Nephron progenitor cell (in vitro differentiated cells): ENCODE data around the gene RNF168.

ENCODE experiments used
- DNase-seq: peaks from one replicate; pipeline ENCODE4 v3.0.0; 2021
- H3K27ac Mint-ChIP-seq: 2 replicates; pipeline ENCODE4 v1.8.0; 2021; ENCODE audit warnings: mild to moderate bottlenecking, moderate library complexity, mixed read lengths
- H3K27me3 Mint-ChIP-seq: 2 replicates; pipeline ENCODE4 v1.8.0; 2021; ENCODE audit warnings: mild to moderate bottlenecking, low read depth, mixed read lengths; ENCODE audit not compliant: poor library complexity
- H3K36me3 Mint-ChIP-seq: 2 replicates; pipeline ENCODE4 v1.8.0; 2021; ENCODE audit warnings: low read depth, mixed read lengths
- H3K4me1 Mint-ChIP-seq: 2 replicates; pipeline ENCODE4 v1.8.0; 2021; ENCODE audit warnings: mixed read lengths
- H3K4me3 Mint-ChIP-seq: 2 replicates; pipeline ENCODE4 v1.8.0; 2021; ENCODE audit warnings: mild to moderate bottlenecking, moderate library complexity, mixed read lengths
- H3K9me3 Mint-ChIP-seq: 2 replicates; pipeline ENCODE4 v1.8.0; 2021; ENCODE audit warnings: mild to moderate bottlenecking, moderate library complexity, mixed read lengths
- TF ChIP-seq, protein P1 (sequence below): fragments of 200-600 bp; sonication (generic); IDR thresholded peaks from 2 replicates; pipeline ENCODE4 v1.5.0; 2021; ENCODE audit warnings: antibody characterized with exemption

RNF168 gene

GRCh38 chr3:196444500-196444894 is 59.1 kb downstream of the RNF168 start:
- peaks cover 7% of the 10 kb centered on the region for H3K27me3 Mint-ChIP-seq
- peak overlapping the region; percentile 64 for H3K27ac Mint-ChIP-seq
- H3K9me3 Mint-ChIP-seq, result no peaks in the 10 kb centered on the region
- no peak for DNase-seq
- H3K36me3 Mint-ChIP-seq, result no peaks in the 10 kb centered on the region
- TF ChIP-seq, protein P1, sequence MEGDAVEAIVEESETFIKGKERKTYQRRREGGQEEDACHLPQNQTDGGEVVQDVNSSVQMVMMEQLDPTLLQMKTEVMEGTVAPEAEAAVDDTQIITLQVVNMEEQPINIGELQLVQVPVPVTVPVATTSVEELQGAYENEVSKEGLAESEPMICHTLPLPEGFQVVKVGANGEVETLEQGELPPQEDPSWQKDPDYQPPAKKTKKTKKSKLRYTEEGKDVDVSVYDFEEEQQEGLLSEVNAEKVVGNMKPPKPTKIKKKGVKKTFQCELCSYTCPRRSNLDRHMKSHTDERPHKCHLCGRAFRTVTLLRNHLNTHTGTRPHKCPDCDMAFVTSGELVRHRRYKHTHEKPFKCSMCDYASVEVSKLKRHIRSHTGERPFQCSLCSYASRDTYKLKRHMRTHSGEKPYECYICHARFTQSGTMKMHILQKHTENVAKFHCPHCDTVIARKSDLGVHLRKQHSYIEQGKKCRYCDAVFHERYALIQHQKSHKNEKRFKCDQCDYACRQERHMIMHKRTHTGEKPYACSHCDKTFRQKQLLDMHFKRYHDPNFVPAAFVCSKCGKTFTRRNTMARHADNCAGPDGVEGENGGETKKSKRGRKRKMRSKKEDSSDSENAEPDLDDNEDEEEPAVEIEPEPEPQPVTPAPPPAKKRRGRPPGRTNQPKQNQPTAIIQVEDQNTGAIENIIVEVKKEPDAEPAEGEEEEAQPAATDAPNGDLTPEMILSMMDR, result no peak
- H3K4me1 Mint-ChIP-seq, result peaks cover 19% of the 10 kb centered on the region
- H3K4me3 Mint-ChIP-seq, result no peak overlapping the region

DNA sequence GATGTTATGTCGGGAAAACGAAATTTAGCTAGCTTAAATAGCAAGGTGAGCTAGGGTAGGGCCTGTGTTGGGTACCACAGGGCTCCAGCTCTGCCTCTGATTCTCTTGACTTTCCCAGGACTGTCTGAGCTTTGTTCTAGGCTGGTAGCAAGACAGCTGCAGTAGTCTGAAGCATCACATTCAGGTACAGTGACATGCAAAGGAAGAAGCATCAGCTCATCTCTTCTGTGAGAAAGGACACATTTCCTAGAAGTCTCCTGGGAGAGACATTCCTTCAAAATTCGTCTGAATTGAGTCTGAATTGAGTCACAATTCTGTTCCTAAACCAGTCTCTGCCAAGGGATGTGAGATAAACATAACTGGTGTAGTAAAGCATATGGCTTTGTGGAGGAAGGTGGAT is 62.9 kb downstream of the RNF168 start:
- no peak overlapping the region for H3K27ac Mint-ChIP-seq
- no peak for DNase-seq
- no peak overlapping the region for H3K4me3 Mint-ChIP-seq
- H3K4me1 Mint-ChIP-seq, result peaks cover 9% of the 10 kb centered on the region
- H3K27me3 Mint-ChIP-seq, result peaks cover 3% of the 10 kb centered on the region
- TF ChIP-seq, protein P1, result no peak
- H3K36me3 Mint-ChIP-seq, result no peaks in the 10 kb centered on the region
- H3K9me3 Mint-ChIP-seq, result no peaks in the 10 kb centered on the region

DNA sequence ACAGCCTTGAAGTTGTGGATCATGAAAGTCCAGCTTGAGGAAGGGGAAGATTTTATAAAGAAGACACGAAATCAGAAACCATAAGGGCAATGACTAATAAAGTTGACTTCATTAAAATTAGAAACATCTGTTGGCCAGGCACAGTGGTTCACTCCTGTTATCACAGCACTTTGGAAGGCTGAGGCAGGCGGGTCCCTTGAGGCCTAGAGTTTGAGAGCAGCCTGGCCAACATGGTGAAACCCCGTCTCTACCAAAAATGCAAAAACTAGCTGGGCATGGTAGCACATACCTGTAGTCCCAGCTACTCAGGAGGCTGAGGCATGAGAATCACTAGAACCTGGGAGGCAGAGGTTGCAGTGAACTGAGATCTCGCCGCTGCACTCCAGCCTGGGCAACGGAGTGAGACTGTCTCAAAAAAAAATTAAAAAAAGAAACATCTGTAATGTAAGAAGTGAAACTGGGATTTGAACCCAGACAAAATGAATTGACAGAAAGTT is 63.5 kb downstream of the RNF168 start:
- H3K4me3 Mint-ChIP-seq, result no peak overlapping the region
- peaks cover 13% of the 10 kb centered on the region for H3K4me1 Mint-ChIP-seq
- no peaks in the 10 kb centered on the region for H3K27me3 Mint-ChIP-seq
- H3K27ac Mint-ChIP-seq, result peak overlapping the region; percentile 49
- no peaks in the 10 kb centered on the region for H3K9me3 Mint-ChIP-seq
- H3K36me3 Mint-ChIP-seq, result no peaks in the 10 kb centered on the region
- no peak for DNase-seq
- TF ChIP-seq, protein P1, result no peak

DNA sequence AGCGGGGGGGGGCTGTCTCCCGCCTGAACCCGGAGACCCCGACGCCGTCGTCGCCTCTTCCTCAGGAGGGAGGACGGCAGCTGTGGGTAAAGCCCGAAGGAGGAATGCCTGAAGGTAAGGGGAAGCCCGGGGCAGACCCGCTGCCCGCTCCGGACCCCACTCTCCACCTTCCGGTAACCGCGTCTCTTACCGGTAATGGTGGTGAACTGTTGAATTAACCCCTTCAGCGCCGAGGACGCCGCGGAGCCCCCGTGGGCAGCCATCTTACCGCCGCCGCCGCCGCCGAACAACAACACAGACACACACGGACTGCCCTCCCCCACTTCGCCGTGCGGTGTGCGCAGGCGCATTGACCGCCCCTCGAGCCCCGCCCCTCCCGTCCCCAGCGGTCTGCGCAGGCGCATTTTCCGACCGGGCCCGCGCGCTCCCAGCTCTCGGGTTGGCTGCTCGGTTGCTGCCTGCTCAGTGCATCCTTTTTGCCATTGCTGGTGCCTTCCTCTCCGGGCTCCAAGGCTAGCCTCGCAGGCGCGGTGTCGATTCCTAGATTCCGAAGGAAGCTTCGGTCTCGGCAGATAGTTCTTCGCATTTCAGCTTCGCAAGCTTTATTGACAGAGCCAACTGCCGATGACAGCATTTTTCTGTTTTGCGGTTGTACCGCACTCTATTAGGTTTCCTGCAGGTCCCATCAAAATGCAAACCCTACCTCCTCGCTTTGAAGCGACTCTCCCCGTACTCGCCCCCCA is 71.3 kb downstream of the RNF168 start, which contains the start of gene UBXN7:
Gene UBXN7, minus strand, starts transcription at position 291 of the 743 bp plus-strand sequence. Its CDS starts 28 bp downstream, at position 263.
- TF ChIP-seq, protein P1, result no peak
- H3K4me3 Mint-ChIP-seq, result peak within 1 kb of the TSS; percentile 90
- H3K27me3 Mint-ChIP-seq, result peaks cover 4% of the 10 kb centered on the region
- peak; percentile 98 for DNase-seq
- H3K9me3 Mint-ChIP-seq, result no peaks in the 10 kb centered on the region
- peak within 1 kb of the TSS; percentile 97 for H3K27ac Mint-ChIP-seq
- peaks cover 30% of the 10 kb centered on the region for H3K4me1 Mint-ChIP-seq
- peaks cover 21% of the 10 kb centered on the region for H3K36me3 Mint-ChIP-seq

DNA sequence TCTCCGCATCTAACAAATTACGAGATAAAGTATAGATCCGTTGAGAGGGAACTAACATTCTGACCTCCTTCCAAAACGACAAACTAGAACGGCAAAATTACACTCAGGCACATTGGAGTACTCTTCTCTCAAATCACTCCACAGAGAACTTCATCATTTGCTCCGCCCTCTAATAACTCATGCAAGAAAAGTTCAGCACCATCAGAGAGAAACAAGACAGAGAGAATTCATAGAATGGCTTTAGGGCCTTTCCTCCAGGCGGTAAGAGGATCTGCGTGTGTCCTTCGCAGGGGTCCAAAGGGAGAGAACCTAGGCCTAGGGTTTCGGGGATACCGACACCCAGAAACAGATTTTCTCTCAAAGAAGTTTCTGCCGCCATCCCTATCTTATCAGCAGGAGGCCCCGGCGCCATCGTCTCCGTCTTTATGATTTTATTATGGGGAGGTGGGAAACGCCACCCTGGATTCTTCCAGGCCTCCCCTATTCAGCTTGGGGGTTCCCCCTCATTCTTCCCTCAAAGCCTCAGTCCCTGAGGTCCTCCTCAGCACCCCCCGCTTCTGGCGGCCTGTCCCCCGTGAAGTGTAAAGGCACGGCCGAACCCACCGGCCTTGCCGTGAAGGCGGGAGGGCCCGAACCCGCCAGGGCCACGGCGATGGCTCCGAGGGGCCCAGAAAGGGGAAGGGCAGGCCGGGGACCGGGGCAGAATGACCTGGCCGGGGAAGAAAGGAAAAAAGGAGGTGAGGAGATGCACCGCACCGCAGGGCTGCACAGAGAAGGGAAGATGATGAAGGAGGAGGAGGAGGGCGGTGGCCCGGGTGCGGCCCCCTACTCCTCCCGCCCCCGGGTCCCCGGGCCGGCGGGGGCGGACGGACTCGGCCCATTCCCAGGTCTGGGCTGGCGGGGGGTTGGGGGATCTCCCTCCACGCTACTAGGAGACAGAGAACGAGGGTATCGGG is 72.1 kb downstream of the RNF168 start:
- TF ChIP-seq, protein P1, result no peak
- H3K27ac Mint-ChIP-seq, result peak overlapping the region; percentile 75
- DNase-seq, result peak; percentile 44

More for the DNA sequence above, 72.1 kb downstream of the RNF168 start:
- Mint-ChIP-seq H3K9me3 (no peaks in the 10 kb centered on the region), H3K4me3 (peak overlapping the region; percentile 90), H3K27me3 (peaks cover 4% of the 10 kb centered on the region), H3K36me3 (peaks cover 30% of the 10 kb centered on the region), H3K4me1 (peaks cover 30% of the 10 kb centered on the region)
